IPS-18c (cell line): Measurements from ENCODE around the gene PRKD1.

Experiments used
- H3K4me3 ChIP-seq: 2 replicates; pipeline ENCODE4 v1.7.0; 2013; ENCODE audit warnings: low read depth, mild to moderate bottlenecking, low read length, moderate library complexity; ENCODE audit not compliant: insufficient read depth
- H3K9me3 ChIP-seq: one replicate; pipeline ENCODE4 v1.6.1; 2013; ENCODE audit warnings: mild to moderate bottlenecking, low read length, moderate library complexity; ENCODE audit not compliant: control insufficient read depth, insufficient read depth

Gene PRKD1

DNA sequence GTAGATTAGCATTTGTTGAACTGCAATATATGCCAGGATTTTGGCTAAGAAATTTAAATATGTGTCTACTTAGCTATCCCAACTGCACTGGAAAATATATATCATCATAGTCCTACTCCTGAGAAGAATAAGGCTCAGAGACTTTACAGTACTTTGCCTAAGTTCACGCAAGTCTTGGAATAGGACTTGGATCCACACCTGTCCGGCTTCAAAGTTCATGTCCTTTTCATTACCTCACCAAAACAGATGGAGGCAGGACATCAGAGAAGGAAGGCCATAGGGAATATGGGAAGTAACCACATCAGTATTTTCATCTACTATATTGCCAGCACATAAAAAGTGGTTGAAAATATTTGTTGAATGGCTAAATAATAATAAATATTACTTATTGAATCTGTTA lies 358.5 kb downstream of the PRKD1 start:
- Histone ChIP-seq H3K4me3 (no peak overlapping the region), H3K9me3 (no peaks in the 10 kb centered on the region)

GRCh38 chr14:29566194-29566593 lies 361.5 kb downstream of the PRKD1 start:
- H3K4me3 ChIP-seq, result no peak overlapping the region

GRCh38 chr14:29558516-29558915 lies 369.1 kb downstream of the PRKD1 start:
- Histone ChIP-seq H3K4me3 (no peak overlapping the region), H3K9me3 (no peaks in the 10 kb centered on the region)

More at GRCh38 chr14:29566194-29566593, 361.5 kb downstream of the PRKD1 start:
- no peaks in the 10 kb centered on the region for H3K9me3 ChIP-seq

- Histone ChIP-seq H3K9me3 (no peaks in the 10 kb centered on the region), H3K4me3 (no peak overlapping the region)
Observed at GRCh38 chr14:29554335-29554734, 373.3 kb downstream of the PRKD1 start.

- Histone ChIP-seq H3K4me3 (no peak overlapping the region), H3K9me3 (no peaks in the 10 kb centered on the region)
Observed at GRCh38 chr14:29553427-29553826, 374.2 kb downstream of the PRKD1 start.

GRCh38 chr14:29548948-29549370 lies 378.7 kb downstream of the PRKD1 start:
- no peak overlapping the region for H3K4me3 ChIP-seq
- no peaks in the 10 kb centered on the region for H3K9me3 ChIP-seq

- H3K4me3 ChIP-seq, result no peak overlapping the region
- H3K9me3 ChIP-seq, result no peaks in the 10 kb centered on the region
Observed at GRCh38 chr14:29545714-29546113, 381.9 kb downstream of the PRKD1 start.

- no peaks in the 10 kb centered on the region for H3K9me3 ChIP-seq
- no peak overlapping the region for H3K4me3 ChIP-seq
Observed at GRCh38 chr14:29536886-29537511, 390.6 kb downstream of the PRKD1 start.

DNA sequence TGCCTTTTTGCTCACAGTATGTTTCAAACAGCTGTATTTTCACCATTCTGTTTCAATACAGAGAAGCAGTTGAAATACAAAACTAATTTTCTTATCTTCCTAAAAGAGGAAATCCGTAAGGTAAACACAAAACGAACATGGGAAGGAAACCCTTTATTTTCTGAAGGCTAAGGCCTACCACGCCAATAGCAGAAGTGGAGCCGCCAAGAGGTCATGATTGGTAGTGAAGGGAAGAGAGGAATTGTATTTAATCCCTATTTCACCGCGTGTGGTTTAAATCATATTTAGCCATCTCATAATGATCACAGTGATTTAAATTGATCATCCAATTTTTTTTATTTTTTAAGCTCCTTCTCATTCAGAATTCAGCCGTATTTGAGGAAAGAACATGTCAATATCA lies 398.2 kb downstream of the PRKD1 start:
- no peaks in the 10 kb centered on the region for H3K9me3 ChIP-seq
- H3K4me3 ChIP-seq, result no peak overlapping the region

DNA sequence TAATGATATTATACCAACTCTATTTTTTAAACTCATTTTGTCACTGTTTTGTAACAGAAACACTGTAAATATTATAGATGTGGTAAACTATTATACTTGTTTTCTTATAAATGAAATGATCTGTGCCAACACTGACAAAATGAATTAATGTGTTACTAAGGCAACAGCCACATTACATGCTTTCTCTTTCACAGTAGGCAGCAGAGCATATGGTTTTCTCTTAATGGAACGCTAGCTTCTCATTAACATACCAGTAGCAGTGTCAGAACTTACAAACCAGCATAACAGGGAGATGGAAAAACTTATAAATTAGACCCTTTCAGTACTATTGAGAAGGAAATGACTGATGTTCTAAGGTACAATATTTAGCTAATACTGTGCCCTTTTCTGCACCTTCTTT lies 398.8 kb downstream of the PRKD1 start:
- H3K9me3 ChIP-seq, result no peaks in the 10 kb centered on the region
- H3K4me3 ChIP-seq, result no peak overlapping the region

GRCh38 chr14:29527286-29527685 lies 400.4 kb downstream of the PRKD1 start:
- Histone ChIP-seq H3K4me3 (no peak overlapping the region), H3K9me3 (no peaks in the 10 kb centered on the region)
